ENCODE results near the gene SLC19A2. TPM values are rescaled to one million over a fixed set of nuclear protein-coding genes. Genes with fewer than 3 reads are reported as not detected.

Gene SLC19A2
- total and polyA plus RNA-seq, 2 of the 13 experiments (the other 11 are each of a cell fraction or from before 2014, with no cell fraction given), result 30.4 to 56.0 TPM

GRCh38 chr1:169484683-169485430 lies 887 bp downstream of the SLC19A2 start (continued):
- TF ChIP-seq ZFP36 (IDR thresholded peaks at IDR 0.05; ENCODE audit: borderline replicate concordance, low read depth, low read length, partially characterized antibody) (no peak), SIN3A (IDR thresholded peaks at IDR 0.05; ENCODE audit: borderline replicate concordance, low read depth, low read length) (peak; percentile 61; the same call in 1 of the 2 replicates), NRL (CRISPR knock-in tag; IDR thresholded peaks at IDR 0.05; ENCODE audit: borderline replicate concordance) (no peak), ZNF746 (CRISPR knock-in tag; IDR thresholded peaks at IDR 0.05) (no peak; the same call in 1 of the 2 replicates), ZNF597 (CRISPR knock-in tag; IDR thresholded peaks at IDR 0.05) (no peak), ZNF224 (CRISPR knock-in tag; IDR thresholded peaks at IDR 0.05) (no peak), MXD4 (CRISPR knock-in tag; IDR thresholded peaks at IDR 0.05) (peak; percentile 87), MED13 (CRISPR knock-in tag; IDR thresholded peaks at IDR 0.05) (no peak), PREB (CRISPR knock-in tag; IDR thresholded peaks at IDR 0.05) (no peak), ZNF350 (CRISPR knock-in tag; IDR thresholded peaks at IDR 0.05; ENCODE audit: borderline replicate concordance, low read depth) (no peak), GABPB1 (CRISPR knock-in tag; IDR thresholded peaks at IDR 0.05) (no peak), JUND (CRISPR knock-in tag; IDR thresholded peaks at IDR 0.05) (no peak), REST (IDR thresholded peaks at IDR 0.05; ENCODE audit: borderline replicate concordance in 1 of 2, low read depth in 1 of 2, low read length in 2 of 2) (peak in 1 of 2 experiments; percentile 60; a peak in 1 of 4 replicates), SIX1 (CRISPR knock-in tag; IDR thresholded peaks at IDR 0.05; ENCODE audit: borderline replicate concordance) (peak; percentile 24; the same call in 1 of the 2 replicates), FOXC1 (CRISPR knock-in tag; IDR thresholded peaks at IDR 0.05; ENCODE audit: borderline replicate concordance) (no peak), ZSCAN5A (CRISPR knock-in tag; IDR thresholded peaks at IDR 0.05; ENCODE audit: borderline replicate concordance) (0 out of 2 replicates have a peak, but pooled peaks have one; percentile 25), ONECUT2 (CRISPR knock-in tag; IDR thresholded peaks at IDR 0.05) (peak; percentile 52; the same call in 1 of the 2 replicates), ZNF607 (CRISPR knock-in tag; IDR thresholded peaks at IDR 0.05; ENCODE audit: borderline replicate concordance) (no peak), SMARCC2 (IDR thresholded peaks at IDR 0.05) (no peak), ZNF10 (CRISPR knock-in tag; IDR thresholded peaks at IDR 0.05; ENCODE audit: borderline replicate concordance, low read depth) (no peak), ZNF432 (CRISPR knock-in tag; IDR thresholded peaks at IDR 0.05; ENCODE audit: borderline replicate concordance) (no peak), ZNF33B (CRISPR knock-in tag; IDR thresholded peaks at IDR 0.05) (no peak), ZNF124 (CRISPR knock-in tag; IDR thresholded peaks at IDR 0.05) (no peak)

All from HepG2 (cell line).